ENCODE measurements around the gene TEX47.

TEX47 gene

DNA sequence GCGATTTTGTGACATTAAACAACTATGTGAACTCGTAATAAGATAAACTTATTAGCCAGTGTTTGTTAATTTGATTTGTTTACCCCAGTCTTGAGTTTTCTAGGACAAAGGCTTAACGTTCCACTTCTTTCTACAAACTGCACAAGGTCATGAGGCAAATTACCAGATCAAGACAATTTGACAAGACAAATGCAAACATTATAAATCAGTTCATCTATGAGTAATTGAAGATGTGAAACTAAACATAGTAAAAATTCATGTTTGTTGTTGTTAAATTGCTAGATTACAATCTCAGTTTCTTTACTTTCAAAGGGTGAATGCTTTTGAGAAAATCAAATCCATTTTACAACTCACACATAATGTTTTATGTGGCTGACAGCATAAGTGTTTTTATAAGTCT lies 49.4 kb downstream of the TEX47 start:
- no peak for DNase-seq (ENCODE audit: low spot score)

All from AG08396 (cell line).